SK-N-SH treated with all-trans-retinoic acid at 6 μM for 48 hours (cell line): Measurements from ENCODE around the gene PSPH.

Experiments used
- BACH2 ChIP-seq: fragments of 250-450 bp; sonication (Bioruptor Pico); IDR thresholded peaks from 2 replicates; pipeline ENCODE4 v1.9.0; 2021; ENCODE audit warnings: mild to moderate bottlenecking, borderline replicate concordance
- GLIS3 ChIP-seq: fragments of 250-450 bp; sonication (Bioruptor Pico); IDR thresholded peaks from 2 replicates; pipeline ENCODE4 v1.5.0; 2020; ENCODE audit warnings: mild to moderate bottlenecking, moderate library complexity
- OSR1 ChIP-seq: fragments of 250-450 bp; sonication (Bioruptor Pico); IDR thresholded peaks from 2 replicates; pipeline ENCODE4 v1.8.0; 2022; ENCODE audit warnings: moderate library complexity, mild to moderate bottlenecking, inconsistent platforms
- PPARA ChIP-seq: fragments of 250-450 bp; sonication (Bioruptor Pico); IDR thresholded peaks from 2 replicates; pipeline ENCODE4 v1.5.0; 2020; ENCODE audit warnings: mild to moderate bottlenecking, borderline replicate concordance
- ZC3H10 ChIP-seq: fragments of 250-450 bp; sonication (Bioruptor Pico); IDR thresholded peaks from 2 replicates; pipeline ENCODE4 v1.5.1; 2021; ENCODE audit warnings: mild to moderate bottlenecking, moderate library complexity
- ZFP30 ChIP-seq: fragments of 450-650 bp; formaldehyde crosslinking; IDR thresholded peaks from 2 replicates; pipeline ENCODE4 v1.5.0; 2022; ENCODE audit warnings: mild to moderate bottlenecking, moderate library complexity

DNA sequence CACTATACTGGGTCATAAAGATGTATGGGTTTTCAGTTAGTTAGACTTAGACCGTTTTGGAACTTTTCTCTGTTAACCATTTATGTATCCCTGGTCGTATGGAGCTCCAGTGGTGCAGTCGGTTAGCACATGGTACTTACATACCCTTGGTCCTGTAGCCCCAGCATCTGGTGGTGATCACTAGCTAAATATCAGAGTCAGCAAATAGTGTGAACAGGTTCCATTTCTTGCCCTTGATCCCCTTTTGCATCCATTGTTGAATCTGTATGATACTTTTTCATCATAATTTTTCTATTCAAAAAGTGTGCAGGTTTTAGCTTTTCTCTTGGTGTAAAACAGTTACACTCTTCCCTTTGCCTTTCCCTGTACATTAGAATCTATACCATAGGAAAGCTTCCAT lies 71.0 kb downstream of the PSPH start:
- TF ChIP-seq ZFP30 (CRISPR knock-in tag) = no peak
- TF ChIP-seq GLIS3 (CRISPR knock-in tag) = no peak
- no peak for TF ChIP-seq PPARA
- no peak for TF ChIP-seq ZC3H10 (CRISPR knock-in tag)
- TF ChIP-seq OSR1 (CRISPR knock-in tag) = no peak
- no peak for TF ChIP-seq BACH2 (CRISPR knock-in tag)
